ENCODE results near the gene COL17A1. TPM values are rescaled to one million over a fixed set of nuclear protein-coding genes. Genes with fewer than 3 reads are reported as not detected.

COL17A1 gene
- polyA plus RNA-seq, 1 donor (not counting 4 experiments of a cell fraction or from before 2014, with no cell fraction given): 2,386 TPM

GRCh38 chr10:104028146-104028545 is 57.5 kb downstream of the COL17A1 start:
- Histone ChIP-seq H4K20me1 (ENCODE audit: control insufficient read depth, extremely low read depth, insufficient read depth, low read length) (peaks cover 4% of the 10 kb centered on the region), H3K9me1 (ENCODE audit: control insufficient read depth, extremely low read depth, insufficient read depth, low read length) (no peaks in the 10 kb centered on the region), H3K36me3 (ENCODE audit: control insufficient read depth in 2 of 2, extremely low read depth in 1 of 2, insufficient read depth in 2 of 2, low read length in 2 of 2) (peaks cover 27 to 44% of the 10 kb centered on the region in 2 experiments), H2AFZ (ENCODE audit: control insufficient read depth, low read length) (no peak overlapping the region), H3K9ac (ENCODE audit: control insufficient read depth, extremely low read depth, insufficient read depth, low read length) (no peak overlapping the region), H3K4me3 (ENCODE audit: control insufficient read depth in 2 of 3, extremely low read depth in 1 of 3, insufficient read depth in 2 of 3, low read depth in 1 of 3, low read length in 3 of 3) (no peak overlapping the region), H3K9me3 (ENCODE audit: control insufficient read depth, low read depth, low read length) (no peaks in the 10 kb centered on the region), H3K27ac (ENCODE audit: control insufficient read depth, insufficient read depth, low read length) (no peak overlapping the region), H3K4me1 (ENCODE audit: control insufficient read depth, extremely low read depth, insufficient read depth, low read length) (no peaks in the 10 kb centered on the region), H3K4me2 (ENCODE audit: control insufficient read depth, extremely low read depth, insufficient read depth, low read depth, low read length) (no peak overlapping the region), H3K79me2 (ENCODE audit: control insufficient read depth, insufficient read depth, low read length) (no peaks in the 10 kb centered on the region), H3K27me3 (ENCODE audit: control insufficient read depth, extremely low read depth, insufficient read depth, low read length) (no peaks in the 10 kb centered on the region)
- dilution Hi-C loops (cut with MboI; ENCODE audit: extremely low pct_ligation_motif_present, low sequenced_read_pairs): no loop called here
- TF ChIP-seq EZH2 (IDR thresholded peaks at IDR 0.05; ENCODE audit: low read length): no peak
- TF ChIP-seq CTCF (optimal IDR thresholded peaks at IDR 0.05 in 1 of 3, IDR thresholded peaks at IDR 0.05 in 1 of 3, conservative IDR thresholded peaks at IDR 0.05 in 1 of 3; ENCODE audit: extremely low read depth in 1 of 3, insufficient read depth in 2 of 3, low read length in 3 of 3): peak; percentile 66 to 82 (median 72)
- no peak for DNase-seq (ENCODE audit: low read depth, low spot score)
- FAIRE-seq: peak; percentile 84

- FAIRE-seq: no peak
Observed at GRCh38 chr10:104026762-104027161, 58.9 kb downstream of the COL17A1 start.

More at GRCh38 chr10:104026762-104027161, 58.9 kb downstream of the COL17A1 start:
- Histone ChIP-seq H3K4me1 (ENCODE audit: control insufficient read depth, extremely low read depth, insufficient read depth, low read length) (no peaks in the 10 kb centered on the region), H3K36me3 (ENCODE audit: control insufficient read depth in 2 of 2, extremely low read depth in 1 of 2, insufficient read depth in 2 of 2, low read length in 2 of 2) (peaks cover 23 to 35% of the 10 kb centered on the region in 2 experiments), H3K79me2 (ENCODE audit: control insufficient read depth, insufficient read depth, low read length) (no peaks in the 10 kb centered on the region), H3K4me2 (ENCODE audit: control insufficient read depth, extremely low read depth, insufficient read depth, low read depth, low read length) (no peak overlapping the region), H2AFZ (ENCODE audit: control insufficient read depth, low read length) (no peak overlapping the region), H3K9me3 (ENCODE audit: control insufficient read depth, low read depth, low read length) (no peaks in the 10 kb centered on the region), H3K27ac (ENCODE audit: control insufficient read depth, insufficient read depth, low read length) (no peak overlapping the region), H4K20me1 (ENCODE audit: control insufficient read depth, extremely low read depth, insufficient read depth, low read length) (peaks cover 4% of the 10 kb centered on the region), H3K9me1 (ENCODE audit: control insufficient read depth, extremely low read depth, insufficient read depth, low read length) (no peaks in the 10 kb centered on the region), H3K27me3 (ENCODE audit: control insufficient read depth, extremely low read depth, insufficient read depth, low read length) (no peaks in the 10 kb centered on the region), H3K4me3 (ENCODE audit: control insufficient read depth in 2 of 3, extremely low read depth in 1 of 3, insufficient read depth in 2 of 3, low read depth in 1 of 3, low read length in 3 of 3) (no peak overlapping the region), H3K9ac (ENCODE audit: control insufficient read depth, extremely low read depth, insufficient read depth, low read length) (no peak overlapping the region)
- dilution Hi-C loops (cut with MboI; ENCODE audit: extremely low pct_ligation_motif_present, low sequenced_read_pairs): no loop called here
- TF ChIP-seq CTCF (optimal IDR thresholded peaks at IDR 0.05 in 1 of 3, IDR thresholded peaks at IDR 0.05 in 1 of 3, conservative IDR thresholded peaks at IDR 0.05 in 1 of 3; ENCODE audit: extremely low read depth in 1 of 3, insufficient read depth in 2 of 3, low read length in 3 of 3) (no peak), EZH2 (IDR thresholded peaks at IDR 0.05; ENCODE audit: low read length) (no peak)
- DNase-seq (ENCODE audit: low read depth, low spot score): no peak
